HEK293 (cell line): Measurements from ENCODE around the gene GSG1L.

ENCODE experiments used
- KLF16 ChIP-seq: fragments of 450-650 bp; formaldehyde crosslinking; IDR thresholded peaks from 2 replicates; pipeline ENCODE4 v1.5.1; 2017; ENCODE audit warnings: missing biosample characterization, missing genetic modification characterization
- ZIC2 ChIP-seq: fragments of 450-650 bp; formaldehyde crosslinking; IDR thresholded peaks from 2 replicates; pipeline ENCODE4 v1.5.1; 2016; ENCODE audit warnings: missing biosample characterization, missing genetic modification characterization
- ZNF302 ChIP-seq: fragments of 450-650 bp; formaldehyde crosslinking; IDR thresholded peaks from 2 replicates; pipeline ENCODE4 v1.5.1; 2016; ENCODE audit warnings: missing biosample characterization, missing genetic modification characterization, low read depth
- ZNF521 ChIP-seq: fragments of 450-650 bp; formaldehyde crosslinking; IDR thresholded peaks from 2 replicates; pipeline ENCODE4 v1.5.1; 2017; ENCODE audit warnings: missing biosample characterization, mild to moderate bottlenecking, missing genetic modification characterization
- ZSCAN30 ChIP-seq: fragments of 450-650 bp; IDR thresholded peaks from 2 replicates; pipeline ENCODE4 v1.5.1; 2018; ENCODE audit warnings: missing biosample characterization, mild to moderate bottlenecking, missing genetic modification characterization, moderate library complexity
- TF ChIP-seq, protein P1 (sequence below): fragments of 450-650 bp; formaldehyde crosslinking; IDR thresholded peaks from 2 replicates; pipeline ENCODE4 v1.5.1; 2016; ENCODE audit warnings: missing biosample characterization, missing genetic modification characterization
- TF ChIP-seq, protein P2 (sequence below): fragments of 450-650 bp; formaldehyde crosslinking; IDR thresholded peaks from 2 replicates; pipeline ENCODE4 v1.5.1; 2016; ENCODE audit warnings: missing biosample characterization, missing genetic modification characterization, borderline replicate concordance
- TF ChIP-seq, protein P3 (sequence below): fragments of 450-650 bp; formaldehyde crosslinking; IDR thresholded peaks from 2 replicates; pipeline ENCODE4 v1.5.1; 2016; ENCODE audit warnings: missing biosample characterization, missing genetic modification characterization
- TF ChIP-seq, protein P4 (sequence below): fragments of 450-650 bp; formaldehyde crosslinking; IDR thresholded peaks from 2 replicates; pipeline ENCODE4 v1.5.1; 2016; ENCODE audit warnings: missing biosample characterization, missing genetic modification characterization, low read depth

DNA sequence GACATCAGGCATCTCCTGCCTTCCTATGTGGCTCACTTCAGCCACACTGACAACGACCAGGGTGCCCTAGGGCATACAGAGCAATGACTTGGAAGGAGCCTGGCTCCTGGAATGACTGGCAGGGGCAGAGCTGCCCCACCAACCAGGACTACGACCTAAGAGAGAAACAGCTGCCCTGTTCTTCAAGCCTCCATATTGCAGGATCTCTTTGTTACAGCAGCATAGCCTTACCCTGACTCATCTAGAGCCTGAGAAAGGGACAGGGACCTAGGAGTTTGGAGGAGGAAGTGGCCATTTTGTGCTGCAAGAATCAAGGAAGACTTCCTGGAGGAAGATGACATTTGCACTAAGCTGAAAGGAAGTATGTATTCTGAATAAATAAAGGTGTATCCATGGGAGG lies 49.6 kb downstream of the GSG1L start:
- TF ChIP-seq KLF16 (tag by site-specific recombination), result no peak
- no peak for TF ChIP-seq ZSCAN30 (tag by site-specific recombination)
- TF ChIP-seq, protein P1, sequence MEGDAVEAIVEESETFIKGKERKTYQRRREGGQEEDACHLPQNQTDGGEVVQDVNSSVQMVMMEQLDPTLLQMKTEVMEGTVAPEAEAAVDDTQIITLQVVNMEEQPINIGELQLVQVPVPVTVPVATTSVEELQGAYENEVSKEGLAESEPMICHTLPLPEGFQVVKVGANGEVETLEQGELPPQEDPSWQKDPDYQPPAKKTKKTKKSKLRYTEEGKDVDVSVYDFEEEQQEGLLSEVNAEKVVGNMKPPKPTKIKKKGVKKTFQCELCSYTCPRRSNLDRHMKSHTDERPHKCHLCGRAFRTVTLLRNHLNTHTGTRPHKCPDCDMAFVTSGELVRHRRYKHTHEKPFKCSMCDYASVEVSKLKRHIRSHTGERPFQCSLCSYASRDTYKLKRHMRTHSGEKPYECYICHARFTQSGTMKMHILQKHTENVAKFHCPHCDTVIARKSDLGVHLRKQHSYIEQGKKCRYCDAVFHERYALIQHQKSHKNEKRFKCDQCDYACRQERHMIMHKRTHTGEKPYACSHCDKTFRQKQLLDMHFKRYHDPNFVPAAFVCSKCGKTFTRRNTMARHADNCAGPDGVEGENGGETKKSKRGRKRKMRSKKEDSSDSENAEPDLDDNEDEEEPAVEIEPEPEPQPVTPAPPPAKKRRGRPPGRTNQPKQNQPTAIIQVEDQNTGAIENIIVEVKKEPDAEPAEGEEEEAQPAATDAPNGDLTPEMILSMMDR (tag by site-specific recombination), result no peak
- no peak for TF ChIP-seq ZNF302
- TF ChIP-seq ZIC2 (tag by site-specific recombination), result no peak
- TF ChIP-seq, protein P2, sequence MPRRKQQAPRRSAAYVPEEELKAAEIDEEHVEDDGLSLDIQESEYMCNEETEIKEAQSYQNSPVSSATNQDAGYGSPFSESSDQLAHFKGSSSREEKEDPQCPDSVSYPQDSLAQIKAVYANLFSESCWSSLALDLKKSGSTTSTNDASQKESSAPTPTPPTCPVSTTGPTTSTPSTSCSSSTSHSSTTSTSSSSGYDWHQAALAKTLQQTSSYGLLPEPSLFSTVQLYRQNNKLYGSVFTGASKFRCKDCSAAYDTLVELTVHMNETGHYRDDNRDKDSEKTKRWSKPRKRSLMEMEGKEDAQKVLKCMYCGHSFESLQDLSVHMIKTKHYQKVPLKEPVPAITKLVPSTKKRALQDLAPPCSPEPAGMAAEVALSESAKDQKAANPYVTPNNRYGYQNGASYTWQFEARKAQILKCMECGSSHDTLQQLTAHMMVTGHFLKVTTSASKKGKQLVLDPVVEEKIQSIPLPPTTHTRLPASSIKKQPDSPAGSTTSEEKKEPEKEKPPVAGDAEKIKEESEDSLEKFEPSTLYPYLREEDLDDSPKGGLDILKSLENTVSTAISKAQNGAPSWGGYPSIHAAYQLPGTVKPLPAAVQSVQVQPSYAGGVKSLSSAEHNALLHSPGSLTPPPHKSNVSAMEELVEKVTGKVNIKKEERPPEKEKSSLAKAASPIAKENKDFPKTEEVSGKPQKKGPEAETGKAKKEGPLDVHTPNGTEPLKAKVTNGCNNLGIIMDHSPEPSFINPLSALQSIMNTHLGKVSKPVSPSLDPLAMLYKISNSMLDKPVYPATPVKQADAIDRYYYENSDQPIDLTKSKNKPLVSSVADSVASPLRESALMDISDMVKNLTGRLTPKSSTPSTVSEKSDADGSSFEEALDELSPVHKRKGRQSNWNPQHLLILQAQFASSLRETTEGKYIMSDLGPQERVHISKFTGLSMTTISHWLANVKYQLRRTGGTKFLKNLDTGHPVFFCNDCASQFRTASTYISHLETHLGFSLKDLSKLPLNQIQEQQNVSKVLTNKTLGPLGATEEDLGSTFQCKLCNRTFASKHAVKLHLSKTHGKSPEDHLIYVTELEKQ (tag by site-specific recombination), result no peak
- TF ChIP-seq, protein P3, sequence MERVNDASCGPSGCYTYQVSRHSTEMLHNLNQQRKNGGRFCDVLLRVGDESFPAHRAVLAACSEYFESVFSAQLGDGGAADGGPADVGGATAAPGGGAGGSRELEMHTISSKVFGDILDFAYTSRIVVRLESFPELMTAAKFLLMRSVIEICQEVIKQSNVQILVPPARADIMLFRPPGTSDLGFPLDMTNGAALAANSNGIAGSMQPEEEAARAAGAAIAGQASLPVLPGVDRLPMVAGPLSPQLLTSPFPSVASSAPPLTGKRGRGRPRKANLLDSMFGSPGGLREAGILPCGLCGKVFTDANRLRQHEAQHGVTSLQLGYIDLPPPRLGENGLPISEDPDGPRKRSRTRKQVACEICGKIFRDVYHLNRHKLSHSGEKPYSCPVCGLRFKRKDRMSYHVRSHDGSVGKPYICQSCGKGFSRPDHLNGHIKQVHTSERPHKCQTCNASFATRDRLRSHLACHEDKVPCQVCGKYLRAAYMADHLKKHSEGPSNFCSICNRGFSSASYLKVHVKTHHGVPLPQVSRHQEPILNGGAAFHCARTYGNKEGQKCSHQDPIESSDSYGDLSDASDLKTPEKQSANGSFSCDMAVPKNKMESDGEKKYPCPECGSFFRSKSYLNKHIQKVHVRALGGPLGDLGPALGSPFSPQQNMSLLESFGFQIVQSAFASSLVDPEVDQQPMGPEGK (tag by site-specific recombination), result no peak
- TF ChIP-seq, protein P4, sequence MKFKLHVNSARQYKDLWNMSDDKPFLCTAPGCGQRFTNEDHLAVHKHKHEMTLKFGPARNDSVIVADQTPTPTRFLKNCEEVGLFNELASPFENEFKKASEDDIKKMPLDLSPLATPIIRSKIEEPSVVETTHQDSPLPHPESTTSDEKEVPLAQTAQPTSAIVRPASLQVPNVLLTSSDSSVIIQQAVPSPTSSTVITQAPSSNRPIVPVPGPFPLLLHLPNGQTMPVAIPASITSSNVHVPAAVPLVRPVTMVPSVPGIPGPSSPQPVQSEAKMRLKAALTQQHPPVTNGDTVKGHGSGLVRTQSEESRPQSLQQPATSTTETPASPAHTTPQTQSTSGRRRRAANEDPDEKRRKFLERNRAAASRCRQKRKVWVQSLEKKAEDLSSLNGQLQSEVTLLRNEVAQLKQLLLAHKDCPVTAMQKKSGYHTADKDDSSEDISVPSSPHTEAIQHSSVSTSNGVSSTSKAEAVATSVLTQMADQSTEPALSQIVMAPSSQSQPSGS, result no peak
- no peak for TF ChIP-seq ZNF521
